HEK293 (cell line): ENCODE results near the gene STK32C.

Experiments
- GLI2 ChIP-seq: fragments of 450-650 bp; formaldehyde crosslinking; IDR thresholded peaks from 2 replicates; pipeline ENCODE4; 2017; ENCODE audit warnings: missing biosample characterization, missing genetic modification characterization, low read depth, borderline replicate concordance
- HOXC10 ChIP-seq: sonication (generic); formaldehyde crosslinking; IDR thresholded peaks from 2 replicates; pipeline ENCODE4 v1.8.1; 2023; ENCODE audit warnings: mild to moderate bottlenecking, missing genetic modification reagents
- KLF9 ChIP-seq: fragments of 450-650 bp; formaldehyde crosslinking; IDR thresholded peaks from 2 replicates; pipeline ENCODE4 v1.5.1; 2016; ENCODE audit warnings: missing biosample characterization, missing genetic modification characterization, low read depth
- MZF1 ChIP-seq: fragments of 450-650 bp; formaldehyde crosslinking; IDR thresholded peaks from 2 replicates; pipeline ENCODE4 v1.5.1; 2017; ENCODE audit warnings: missing biosample characterization, missing genetic modification characterization, borderline replicate concordance
- OSR2 ChIP-seq: fragments of 450-650 bp; formaldehyde crosslinking; IDR thresholded peaks from 2 replicates; pipeline ENCODE4 v1.5.1; 2016; ENCODE audit warnings: missing biosample characterization, missing genetic modification characterization
- TCF7L2 ChIP-seq: IDR thresholded peaks from 2 replicates; pipeline ENCODE4 v1.6.1; 2011; ENCODE audit warnings: low read depth, mild to moderate bottlenecking, inconsistent platforms, low read length, moderate library complexity, borderline replicate concordance
- ZBTB17 ChIP-seq: fragments of 450-650 bp; formaldehyde crosslinking; IDR thresholded peaks from 2 replicates; pipeline ENCODE4 v1.5.1; 2016; ENCODE audit warnings: missing biosample characterization, missing genetic modification characterization
- ZBTB20 ChIP-seq: fragments of 450-650 bp; formaldehyde crosslinking; IDR thresholded peaks from 2 replicates; pipeline ENCODE4 v1.5.1; 2016; ENCODE audit warnings: missing biosample characterization, missing genetic modification characterization
- ZBTB8A ChIP-seq: fragments of 450-650 bp; formaldehyde crosslinking; IDR thresholded peaks from 2 replicates; pipeline ENCODE4 v1.5.1; 2016; ENCODE audit warnings: missing biosample characterization, missing genetic modification characterization
- ZEB2 ChIP-seq: fragments of 450-650 bp; formaldehyde crosslinking; IDR thresholded peaks from 2 replicates; pipeline ENCODE4 v1.5.1; 2016; ENCODE audit warnings: missing biosample characterization, missing genetic modification characterization
- ZFP41 ChIP-seq: fragments of 450-650 bp; formaldehyde crosslinking; IDR thresholded peaks from 2 replicates; pipeline ENCODE4 v1.5.1; 2016; ENCODE audit warnings: missing biosample characterization, missing genetic modification characterization, borderline replicate concordance
- ZNF114 ChIP-seq: fragments of 450-650 bp; formaldehyde crosslinking; IDR thresholded peaks from 2 replicates; pipeline ENCODE4 v1.5.0; 2017; ENCODE audit warnings: missing biosample characterization, missing genetic modification characterization
- ZNF140 ChIP-seq: fragments of 450-650 bp; formaldehyde crosslinking; IDR thresholded peaks from 2 replicates; pipeline ENCODE4 v1.5.1; 2016; ENCODE audit warnings: missing biosample characterization, missing genetic modification characterization
- ZNF155 ChIP-seq: fragments of 450-650 bp; formaldehyde crosslinking; IDR thresholded peaks from 2 replicates; pipeline ENCODE4 v1.5.1; 2016; ENCODE audit warnings: missing biosample characterization, missing genetic modification characterization
- ZNF274 ChIP-seq, 2 experiments: fragments of 200-500 bp in 1 of 2; fragments of 450-650 bp in 1 of 2; sonication (Bioruptor generic) in 1 of 2; formaldehyde crosslinking in 1 of 2; IDR thresholded peaks; 2 replicates each; pipeline versions ENCODE4 v1.5.1 to v1.6.1; 2014 to 2016; ENCODE audit warnings: borderline replicate concordance in 1 of 2, inconsistent platforms in 1 of 2, low read length in 1 of 2, missing biosample characterization in 1 of 2, missing genetic modification characterization in 1 of 2
- ZNF302 ChIP-seq: fragments of 450-650 bp; formaldehyde crosslinking; IDR thresholded peaks from 2 replicates; pipeline ENCODE4 v1.5.1; 2016; ENCODE audit warnings: missing biosample characterization, missing genetic modification characterization, low read depth
- ZNF391 ChIP-seq: fragments of 450-650 bp; formaldehyde crosslinking; IDR thresholded peaks from 2 replicates; pipeline ENCODE4 v1.5.1; 2016; ENCODE audit warnings: low read depth, missing biosample characterization, missing genetic modification characterization, borderline replicate concordance
- ZNF433 ChIP-seq: fragments of 450-650 bp; formaldehyde crosslinking; IDR thresholded peaks from 2 replicates; pipeline ENCODE4 v1.5.1; 2016; ENCODE audit warnings: missing biosample characterization, missing genetic modification characterization, low read depth
- ZNF560 ChIP-seq: fragments of 450-650 bp; formaldehyde crosslinking; IDR thresholded peaks from 2 replicates; pipeline ENCODE4 v1.5.1; 2017; ENCODE audit warnings: missing biosample characterization, missing genetic modification characterization, borderline replicate concordance
- ZNF629 ChIP-seq: fragments of 450-650 bp; formaldehyde crosslinking; IDR thresholded peaks from 2 replicates; pipeline ENCODE4 v1.5.1; 2017; ENCODE audit warnings: missing biosample characterization, missing genetic modification characterization
- ZNF677 ChIP-seq: fragments of 450-650 bp; IDR thresholded peaks from 2 replicates; pipeline ENCODE4 v1.5.0; 2018; ENCODE audit warnings: missing biosample characterization, mild to moderate bottlenecking, missing genetic modification characterization, moderate library complexity
- ZNF707 ChIP-seq: fragments of 450-650 bp; formaldehyde crosslinking; IDR thresholded peaks from 2 replicates; pipeline ENCODE4 v1.5.1; 2016; ENCODE audit warnings: missing biosample characterization, missing genetic modification characterization
- ZNF747 ChIP-seq: fragments of 450-650 bp; formaldehyde crosslinking; IDR thresholded peaks from 2 replicates; pipeline ENCODE4 v1.5.1; 2016; ENCODE audit warnings: missing biosample characterization, missing genetic modification characterization
- ZNF837 ChIP-seq: fragments of 450-650 bp; formaldehyde crosslinking; IDR thresholded peaks from 2 replicates; pipeline ENCODE4 v1.5.1; 2016; ENCODE audit warnings: missing biosample characterization, missing genetic modification characterization
- TF ChIP-seq, protein P1 (sequence below): fragments of 450-650 bp; formaldehyde crosslinking; IDR thresholded peaks from 2 replicates; pipeline ENCODE4 v1.5.1; 2016; ENCODE audit warnings: missing biosample characterization, missing genetic modification characterization, borderline replicate concordance
- TF ChIP-seq, protein P2 (sequence below): fragments of 450-650 bp; formaldehyde crosslinking; IDR thresholded peaks from 2 replicates; pipeline ENCODE4 v1.5.1; 2016; ENCODE audit warnings: missing biosample characterization, missing genetic modification characterization
- TF ChIP-seq, protein P3 (sequence below): fragments of 450-650 bp; formaldehyde crosslinking; IDR thresholded peaks from 2 replicates; pipeline ENCODE4 v1.5.1; 2017; ENCODE audit warnings: missing biosample characterization, missing genetic modification characterization
- TF ChIP-seq, protein P4 (sequence below): fragments of 450-650 bp; formaldehyde crosslinking; IDR thresholded peaks from 2 replicates; pipeline ENCODE4 v1.5.1; 2017; ENCODE audit warnings: missing biosample characterization, missing genetic modification characterization

STK32C gene

DNA sequence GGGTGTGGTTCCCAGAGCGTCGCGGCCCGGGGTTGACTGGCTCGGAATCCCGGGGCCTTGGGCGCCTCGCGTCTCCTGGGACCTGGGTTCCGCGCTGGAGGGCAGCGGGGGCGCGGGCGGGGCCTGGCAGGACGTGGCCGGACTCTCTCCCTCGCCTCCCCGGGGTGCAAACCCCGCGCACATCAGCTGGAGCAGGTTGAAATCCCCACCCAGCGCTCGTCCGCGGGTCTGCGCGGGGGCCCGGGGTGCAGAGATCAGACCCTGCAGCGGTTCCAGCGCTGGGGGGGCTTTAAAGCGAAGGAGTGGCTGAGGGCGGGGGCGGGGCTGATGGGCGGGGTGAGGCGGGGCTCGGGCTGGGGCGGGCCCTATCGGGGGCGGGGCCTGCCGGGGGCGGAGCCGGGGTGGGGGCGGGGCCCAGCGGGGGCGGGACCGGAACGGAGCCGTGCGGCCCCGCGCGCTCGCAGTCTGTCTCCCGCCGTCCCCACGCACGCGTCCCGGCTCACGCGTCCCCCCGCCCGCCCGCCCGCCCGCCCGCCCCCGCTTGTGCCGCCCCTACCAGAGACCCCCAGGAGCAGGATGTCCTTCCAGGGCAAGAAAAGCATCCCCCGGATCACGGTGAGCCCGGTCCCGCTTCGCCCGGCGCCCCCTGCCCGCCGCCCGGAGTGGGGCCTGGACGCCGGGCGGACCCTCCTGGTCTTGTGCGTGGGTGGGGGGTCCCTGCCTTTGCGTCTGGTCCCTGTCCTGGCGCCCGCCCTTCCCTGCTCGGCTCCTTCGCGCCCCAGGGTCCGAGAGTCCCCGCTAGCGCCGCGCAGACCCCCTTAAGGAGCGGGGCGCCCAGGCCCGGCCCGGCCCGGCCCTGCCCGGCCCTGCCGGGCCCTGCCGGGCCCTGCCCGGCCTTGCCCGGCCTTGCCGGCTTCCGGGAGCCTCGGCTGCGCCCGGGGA lies 121.0 kb downstream of the STK32C start, which contains the start of gene DPYSL4 (continued):
- TF ChIP-seq, protein P1, sequence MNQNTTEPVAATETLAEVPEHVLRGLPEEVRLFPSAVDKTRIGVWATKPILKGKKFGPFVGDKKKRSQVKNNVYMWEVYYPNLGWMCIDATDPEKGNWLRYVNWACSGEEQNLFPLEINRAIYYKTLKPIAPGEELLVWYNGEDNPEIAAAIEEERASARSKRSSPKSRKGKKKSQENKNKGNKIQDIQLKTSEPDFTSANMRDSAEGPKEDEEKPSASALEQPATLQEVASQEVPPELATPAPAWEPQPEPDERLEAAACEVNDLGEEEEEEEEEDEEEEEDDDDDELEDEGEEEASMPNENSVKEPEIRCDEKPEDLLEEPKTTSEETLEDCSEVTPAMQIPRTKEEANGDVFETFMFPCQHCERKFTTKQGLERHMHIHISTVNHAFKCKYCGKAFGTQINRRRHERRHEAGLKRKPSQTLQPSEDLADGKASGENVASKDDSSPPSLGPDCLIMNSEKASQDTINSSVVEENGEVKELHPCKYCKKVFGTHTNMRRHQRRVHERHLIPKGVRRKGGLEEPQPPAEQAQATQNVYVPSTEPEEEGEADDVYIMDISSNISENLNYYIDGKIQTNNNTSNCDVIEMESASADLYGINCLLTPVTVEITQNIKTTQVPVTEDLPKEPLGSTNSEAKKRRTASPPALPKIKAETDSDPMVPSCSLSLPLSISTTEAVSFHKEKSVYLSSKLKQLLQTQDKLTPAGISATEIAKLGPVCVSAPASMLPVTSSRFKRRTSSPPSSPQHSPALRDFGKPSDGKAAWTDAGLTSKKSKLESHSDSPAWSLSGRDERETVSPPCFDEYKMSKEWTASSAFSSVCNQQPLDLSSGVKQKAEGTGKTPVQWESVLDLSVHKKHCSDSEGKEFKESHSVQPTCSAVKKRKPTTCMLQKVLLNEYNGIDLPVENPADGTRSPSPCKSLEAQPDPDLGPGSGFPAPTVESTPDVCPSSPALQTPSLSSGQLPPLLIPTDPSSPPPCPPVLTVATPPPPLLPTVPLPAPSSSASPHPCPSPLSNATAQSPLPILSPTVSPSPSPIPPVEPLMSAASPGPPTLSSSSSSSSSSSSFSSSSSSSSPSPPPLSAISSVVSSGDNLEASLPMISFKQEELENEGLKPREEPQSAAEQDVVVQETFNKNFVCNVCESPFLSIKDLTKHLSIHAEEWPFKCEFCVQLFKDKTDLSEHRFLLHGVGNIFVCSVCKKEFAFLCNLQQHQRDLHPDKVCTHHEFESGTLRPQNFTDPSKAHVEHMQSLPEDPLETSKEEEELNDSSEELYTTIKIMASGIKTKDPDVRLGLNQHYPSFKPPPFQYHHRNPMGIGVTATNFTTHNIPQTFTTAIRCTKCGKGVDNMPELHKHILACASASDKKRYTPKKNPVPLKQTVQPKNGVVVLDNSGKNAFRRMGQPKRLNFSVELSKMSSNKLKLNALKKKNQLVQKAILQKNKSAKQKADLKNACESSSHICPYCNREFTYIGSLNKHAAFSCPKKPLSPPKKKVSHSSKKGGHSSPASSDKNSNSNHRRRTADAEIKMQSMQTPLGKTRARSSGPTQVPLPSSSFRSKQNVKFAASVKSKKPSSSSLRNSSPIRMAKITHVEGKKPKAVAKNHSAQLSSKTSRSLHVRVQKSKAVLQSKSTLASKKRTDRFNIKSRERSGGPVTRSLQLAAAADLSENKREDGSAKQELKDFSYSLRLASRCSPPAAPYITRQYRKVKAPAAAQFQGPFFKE (tag by site-specific recombination) = no peak
- TF ChIP-seq ZNF114 (tag by site-specific recombination) (no peak), ZNF274 (IDR thresholded peaks at IDR 0.05; ENCODE audit: low read length) (no peak), ZNF274 (tag by site-specific recombination; IDR thresholded peaks at IDR 0.05; ENCODE audit: borderline replicate concordance) (no peak), ZEB2 (tag by site-specific recombination) (no peak), ZNF677 (tag by site-specific recombination) (no peak), HOXC10 (CRISPR knock-in tag) (no peak), ZBTB17 (tag by site-specific recombination) (peak; percentile 34; the same call in 1 of the 2 replicates), MZF1 (tag by site-specific recombination) (no peak), ZNF140 (tag by site-specific recombination) (no peak), ZNF747 (no peak), ZNF155 (tag by site-specific recombination) (no peak), KLF9 (tag by site-specific recombination) (peak; percentile 75), GLI2 (tag by site-specific recombination) (no peak), ZFP41 (no peak), ZNF707 (no peak), ZNF837 (tag by site-specific recombination) (no peak), ZBTB8A (tag by site-specific recombination) (0 out of 2 replicates have a peak, but pooled peaks have one; percentile 23), TCF7L2 (no peak), ZNF629 (tag by site-specific recombination) (no peak), ZNF391 (no peak), ZBTB20 (tag by site-specific recombination) (peak; percentile 69), ZNF433 (tag by site-specific recombination) (no peak), ZNF560 (tag by site-specific recombination) (no peak), OSR2 (tag by site-specific recombination) (no peak), ZNF302 (no peak)
- TF ChIP-seq, protein P2, sequence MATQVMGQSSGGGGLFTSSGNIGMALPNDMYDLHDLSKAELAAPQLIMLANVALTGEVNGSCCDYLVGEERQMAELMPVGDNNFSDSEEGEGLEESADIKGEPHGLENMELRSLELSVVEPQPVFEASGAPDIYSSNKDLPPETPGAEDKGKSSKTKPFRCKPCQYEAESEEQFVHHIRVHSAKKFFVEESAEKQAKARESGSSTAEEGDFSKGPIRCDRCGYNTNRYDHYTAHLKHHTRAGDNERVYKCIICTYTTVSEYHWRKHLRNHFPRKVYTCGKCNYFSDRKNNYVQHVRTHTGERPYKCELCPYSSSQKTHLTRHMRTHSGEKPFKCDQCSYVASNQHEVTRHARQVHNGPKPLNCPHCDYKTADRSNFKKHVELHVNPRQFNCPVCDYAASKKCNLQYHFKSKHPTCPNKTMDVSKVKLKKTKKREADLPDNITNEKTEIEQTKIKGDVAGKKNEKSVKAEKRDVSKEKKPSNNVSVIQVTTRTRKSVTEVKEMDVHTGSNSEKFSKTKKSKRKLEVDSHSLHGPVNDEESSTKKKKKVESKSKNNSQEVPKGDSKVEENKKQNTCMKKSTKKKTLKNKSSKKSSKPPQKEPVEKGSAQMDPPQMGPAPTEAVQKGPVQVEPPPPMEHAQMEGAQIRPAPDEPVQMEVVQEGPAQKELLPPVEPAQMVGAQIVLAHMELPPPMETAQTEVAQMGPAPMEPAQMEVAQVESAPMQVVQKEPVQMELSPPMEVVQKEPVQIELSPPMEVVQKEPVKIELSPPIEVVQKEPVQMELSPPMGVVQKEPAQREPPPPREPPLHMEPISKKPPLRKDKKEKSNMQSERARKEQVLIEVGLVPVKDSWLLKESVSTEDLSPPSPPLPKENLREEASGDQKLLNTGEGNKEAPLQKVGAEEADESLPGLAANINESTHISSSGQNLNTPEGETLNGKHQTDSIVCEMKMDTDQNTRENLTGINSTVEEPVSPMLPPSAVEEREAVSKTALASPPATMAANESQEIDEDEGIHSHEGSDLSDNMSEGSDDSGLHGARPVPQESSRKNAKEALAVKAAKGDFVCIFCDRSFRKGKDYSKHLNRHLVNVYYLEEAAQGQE (tag by site-specific recombination) = peak; percentile 29; the same call in 1 of the 2 replicates
- TF ChIP-seq, protein P3, sequence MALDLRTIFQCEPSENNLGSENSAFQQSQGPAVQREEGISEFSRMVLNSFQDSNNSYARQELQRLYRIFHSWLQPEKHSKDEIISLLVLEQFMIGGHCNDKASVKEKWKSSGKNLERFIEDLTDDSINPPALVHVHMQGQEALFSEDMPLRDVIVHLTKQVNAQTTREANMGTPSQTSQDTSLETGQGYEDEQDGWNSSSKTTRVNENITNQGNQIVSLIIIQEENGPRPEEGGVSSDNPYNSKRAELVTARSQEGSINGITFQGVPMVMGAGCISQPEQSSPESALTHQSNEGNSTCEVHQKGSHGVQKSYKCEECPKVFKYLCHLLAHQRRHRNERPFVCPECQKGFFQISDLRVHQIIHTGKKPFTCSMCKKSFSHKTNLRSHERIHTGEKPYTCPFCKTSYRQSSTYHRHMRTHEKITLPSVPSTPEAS (tag by site-specific recombination) = no peak
- TF ChIP-seq, protein P4, sequence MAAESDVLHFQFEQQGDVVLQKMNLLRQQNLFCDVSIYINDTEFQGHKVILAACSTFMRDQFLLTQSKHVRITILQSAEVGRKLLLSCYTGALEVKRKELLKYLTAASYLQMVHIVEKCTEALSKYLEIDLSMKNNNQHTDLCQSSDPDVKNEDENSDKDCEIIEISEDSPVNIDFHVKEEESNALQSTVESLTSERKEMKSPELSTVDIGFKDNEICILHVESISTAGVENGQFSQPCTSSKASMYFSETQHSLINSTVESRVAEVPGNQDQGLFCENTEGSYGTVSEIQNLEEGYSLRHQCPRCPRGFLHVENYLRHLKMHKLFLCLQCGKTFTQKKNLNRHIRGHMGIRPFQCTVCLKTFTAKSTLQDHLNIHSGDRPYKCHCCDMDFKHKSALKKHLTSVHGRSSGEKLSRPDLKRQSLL = no peak
